Activated effector memory CD4-positive, alpha-beta T cell treated with Interleukin-2 at 50 U/mL for 16 hours (primary cell): Measurements from ENCODE around the gene KIAA0753.

Experiments used
- DNase-seq: peaks from one replicate; pipeline ENCODE4 v3.0.0-alpha.2; 2020

KIAA0753 gene

GRCh38 chr17:6640536-6641246, at the start of gene KIAA0753, which contains the start of gene TXNDC17:
Gene KIAA0753 (minus strand): TSS chr17:6640711. CDS start chr17:6635103, 5,608 bp downstream.
Gene TXNDC17 (plus strand): TSS chr17:6641060. CDS start chr17:6641083, 23 bp downstream.
- DNase-seq = peak; percentile 89

GRCh38 chr17:6688944-6689343, 48.4 kb upstream of the KIAA0753 start:
- no peak for DNase-seq

- no peak for DNase-seq
These were observed 45.5 kb upstream of the KIAA0753 start for GRCh38 chr17:6686026-6686425.

GRCh38 chr17:6684881-6685767, 44.6 kb upstream of the KIAA0753 start:
- no peak for DNase-seq

GRCh38 chr17:6684460-6684783, 43.9 kb upstream of the KIAA0753 start:
- DNase-seq = no peak

GRCh38 chr17:6683730-6684459, 43.4 kb upstream of the KIAA0753 start:
- DNase-seq = no peak

GRCh38 chr17:6683081-6683684, 42.7 kb upstream of the KIAA0753 start:
- no peak for DNase-seq

GRCh38 chr17:6682339-6682738, 41.8 kb upstream of the KIAA0753 start:
- no peak for DNase-seq

GRCh38 chr17:6681671-6682070, 41.2 kb upstream of the KIAA0753 start:
- DNase-seq = no peak

GRCh38 chr17:6681176-6681575, 40.7 kb upstream of the KIAA0753 start:
- no peak for DNase-seq

- no peak for DNase-seq
These were observed 38.7 kb upstream of the KIAA0753 start for GRCh38 chr17:6679241-6679640.

- no peak for DNase-seq
These were observed 37.4 kb upstream of the KIAA0753 start for GRCh38 chr17:6677946-6678345.

- DNase-seq = no peak
These were observed 36.8 kb upstream of the KIAA0753 start for GRCh38 chr17:6677158-6677831.

GRCh38 chr17:6676802-6677157, 36.3 kb upstream of the KIAA0753 start:
- no peak for DNase-seq

- no peak for DNase-seq
These were observed 34.8 kb upstream of the KIAA0753 start for GRCh38 chr17:6675201-6675825.

GRCh38 chr17:6674586-6674985, 34.1 kb upstream of the KIAA0753 start:
- no peak for DNase-seq

GRCh38 chr17:6671431-6671830, 30.9 kb upstream of the KIAA0753 start:
- DNase-seq = no peak

- DNase-seq = no peak
These were observed 30.5 kb upstream of the KIAA0753 start for GRCh38 chr17:6670999-6671398.

GRCh38 chr17:6670571-6670970, 30.1 kb upstream of the KIAA0753 start:
- no peak for DNase-seq

- no peak for DNase-seq
These were observed 29.1 kb upstream of the KIAA0753 start for GRCh38 chr17:6669479-6670212.

GRCh38 chr17:6668727-6669425, 28.4 kb upstream of the KIAA0753 start:
- DNase-seq = no peak
